ENCODE results near the gene KLRG1. TPM values are rescaled to one million over a fixed set of nuclear protein-coding genes. Genes with fewer than 3 reads are reported as not detected.

The KLRG1 gene
- total RNA-seq, 2 experiments from 2014 or later = 7.6 to 8.7 TPM

DNA sequence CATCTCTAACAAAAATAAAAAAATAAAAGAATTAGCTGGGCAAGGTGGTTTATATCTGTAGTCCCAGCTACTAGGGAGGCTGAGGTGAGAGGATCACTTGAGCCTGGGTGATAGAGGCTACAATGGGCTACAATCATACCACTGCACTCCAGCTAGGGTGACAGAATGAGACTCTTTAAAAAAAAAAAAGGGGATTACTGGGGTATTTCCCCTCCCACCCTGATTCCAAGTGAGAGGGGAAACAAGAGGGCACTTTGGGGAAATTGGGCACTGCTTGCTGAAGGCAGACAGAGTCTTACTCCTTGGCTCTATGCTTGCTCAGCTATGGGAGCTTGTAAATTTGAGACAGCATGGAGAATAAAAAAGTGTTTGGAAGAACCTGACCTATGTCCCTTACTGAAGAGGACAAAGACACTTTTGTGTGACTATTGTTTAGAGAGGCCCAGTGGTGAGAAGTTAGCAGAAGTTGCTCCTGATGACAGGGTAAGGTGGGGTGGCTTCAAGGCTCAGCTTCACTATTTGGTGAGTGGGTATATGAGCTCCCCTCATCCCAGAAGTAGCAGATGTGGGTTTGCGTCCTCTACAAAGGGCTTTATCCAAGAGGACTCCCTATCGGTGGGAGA lies 44.0 kb downstream of the KLRG1 start:
- POLR2A ChIA-PET = no interaction called here

DNA sequence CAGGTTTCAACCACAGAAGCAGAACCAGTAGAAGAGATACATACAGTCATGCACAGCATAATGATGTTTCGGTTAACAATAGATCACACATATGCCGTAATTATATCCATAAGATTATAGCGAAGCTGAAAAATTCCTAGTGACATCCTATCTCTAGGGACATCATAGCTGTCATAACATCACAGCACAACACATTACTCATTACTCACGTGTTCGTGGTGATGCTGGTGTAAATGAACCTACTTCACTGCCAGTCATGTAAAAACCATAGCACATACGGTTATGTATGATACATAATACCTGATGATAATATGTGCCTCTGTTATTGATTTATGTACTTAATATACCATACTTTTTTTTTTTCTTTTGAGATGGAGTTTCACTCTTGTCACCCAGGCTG lies 44.7 kb downstream of the KLRG1 start:
- POLR2A ChIA-PET = no interaction called here
- CTCF ChIA-PET = no interaction called here

More for the DNA sequence above, 44.0 kb downstream of the KLRG1 start:
- CTCF ChIA-PET = interaction anchor here (0.9 to 1.2 kb wide), 2 partner anchors 41 to 143 kb away, joined by 3 read pairs; no protein-coding TSS in a partner anchor

DNA sequence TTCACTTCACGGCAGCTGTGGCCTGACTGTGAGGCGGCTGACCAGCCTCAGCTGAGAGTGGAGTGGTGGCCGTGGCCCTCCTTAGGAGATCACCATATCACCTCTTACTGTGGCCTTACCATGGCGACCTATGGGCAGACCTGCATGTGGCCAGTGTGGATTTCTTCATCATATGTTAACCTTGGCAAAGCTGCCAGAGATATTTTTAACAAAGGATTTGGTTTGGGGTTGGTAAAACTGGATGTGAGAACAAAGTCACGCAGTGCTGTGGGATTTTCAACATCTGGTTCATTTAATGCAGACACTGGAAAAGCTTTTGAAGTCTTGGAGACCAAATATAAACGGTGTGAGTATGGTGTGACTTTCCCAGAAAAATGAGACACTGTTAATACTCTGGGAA lies 46.9 kb downstream of the KLRG1 start:
- POLR2A ChIA-PET = interaction anchor here (0.6 kb wide), 1 partner anchor 81 kb away, joined by 3 read pairs; no protein-coding TSS in a partner anchor
- CTCF ChIA-PET = interaction anchor here (1.1 to 4.0 kb wide), 3 partner anchors 26 to 379 kb away, joined by 3 to 45 read pairs (median 3); partner anchors contain the start of gene M6PR

DNA sequence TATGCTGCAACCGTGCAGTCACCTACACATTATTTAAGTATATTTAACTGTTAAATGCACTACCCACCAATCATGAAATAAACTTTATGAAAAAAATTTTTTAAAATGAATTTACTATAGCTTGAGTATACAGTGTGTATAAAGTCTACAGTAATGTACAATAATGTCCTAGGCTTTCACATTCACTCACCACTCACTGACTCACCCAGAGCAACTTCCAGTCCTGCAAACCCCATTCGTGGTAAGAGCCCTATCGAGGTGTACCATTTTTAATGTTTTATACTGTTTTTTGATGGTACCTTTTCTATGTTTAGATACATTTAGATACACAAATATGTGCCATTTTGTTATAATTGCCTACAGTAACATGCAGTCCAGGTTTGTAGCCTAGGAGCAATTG lies 48.1 kb downstream of the KLRG1 start:
- POLR2A ChIA-PET = interaction anchor here (0.8 kb wide), 1 partner anchor 41 kb away, joined by 4 read pairs; no protein-coding TSS in a partner anchor
- CTCF ChIA-PET = interaction anchor here (1.1 to 4.0 kb wide), 3 partner anchors 86 to 380 kb away, joined by 3 to 45 read pairs (median 9); partner anchors contain the start of gene M6PR

DNA sequence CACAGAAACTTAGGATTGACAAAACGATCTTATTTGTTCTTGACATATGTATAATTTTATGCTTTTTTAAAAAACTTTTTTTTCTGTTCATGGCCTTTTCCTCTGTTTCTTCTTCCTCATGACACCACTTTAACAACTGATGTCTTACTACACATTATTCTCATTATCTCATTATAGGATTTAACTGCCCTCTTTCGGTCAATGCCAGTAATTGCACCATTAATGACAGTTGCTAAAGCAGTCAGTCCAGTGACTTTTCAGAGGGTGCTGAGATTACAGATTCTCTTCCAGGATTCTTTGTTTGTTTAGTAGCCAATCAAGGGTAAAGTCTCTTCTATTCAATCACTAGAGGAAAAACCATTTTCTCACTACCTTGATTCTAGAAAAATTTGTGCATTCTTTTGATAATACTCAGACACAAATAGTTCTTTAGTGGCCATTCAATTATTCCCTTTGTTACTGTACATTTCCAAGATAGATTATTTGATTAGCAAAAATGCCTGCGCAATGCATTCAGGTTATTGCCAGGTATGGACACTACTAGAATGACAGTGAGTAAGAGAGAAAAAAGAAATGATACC lies 50.1 kb downstream of the KLRG1 start:
- POLR2A ChIA-PET = no interaction called here
- CTCF ChIA-PET = interaction anchor here (0.6 to 4.0 kb wide), 7 partner anchors 10 to 345 kb away, joined by 3 to 45 read pairs (median 4); partner anchors contain the start of gene M6PR

DNA sequence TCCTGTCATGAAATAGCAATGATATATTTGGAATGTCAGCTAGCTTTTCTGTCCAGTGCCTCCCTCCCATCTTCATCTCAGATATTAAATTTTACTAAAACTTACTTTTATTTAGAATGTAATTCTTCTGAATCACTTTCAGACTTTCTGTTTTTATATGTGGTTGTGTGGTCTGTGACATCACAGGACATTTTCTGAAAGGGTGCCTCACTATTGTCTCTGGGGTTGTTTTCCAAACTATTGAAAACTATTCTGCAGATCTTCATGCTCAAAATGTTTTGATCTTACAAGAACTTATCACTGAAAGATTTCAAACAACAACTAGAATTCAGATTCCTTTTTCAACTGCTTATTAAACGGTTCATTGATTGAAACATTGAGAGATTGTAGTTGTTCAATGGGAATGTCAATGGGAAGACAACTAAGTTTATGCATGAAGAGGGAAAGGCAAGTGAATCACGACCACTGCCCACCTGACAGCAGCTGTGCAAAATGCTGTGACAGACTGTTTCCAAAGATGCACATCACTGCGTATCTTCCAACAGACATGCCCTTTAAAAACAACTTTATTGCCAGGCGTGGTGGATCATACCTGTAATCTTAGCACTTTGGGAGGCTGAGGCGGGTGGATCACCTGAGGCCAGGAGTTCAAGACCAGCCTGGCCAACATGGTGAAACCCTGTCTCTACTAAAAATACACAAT lies 51.3 kb downstream of the KLRG1 start:
- ChIA-PET POLR2A (no interaction called here), CTCF (interaction anchor here (1.8 kb wide), 1 partner anchor 90 kb away, joined by 9 read pairs; the partner anchor contains the start of gene M6PR)

DNA sequence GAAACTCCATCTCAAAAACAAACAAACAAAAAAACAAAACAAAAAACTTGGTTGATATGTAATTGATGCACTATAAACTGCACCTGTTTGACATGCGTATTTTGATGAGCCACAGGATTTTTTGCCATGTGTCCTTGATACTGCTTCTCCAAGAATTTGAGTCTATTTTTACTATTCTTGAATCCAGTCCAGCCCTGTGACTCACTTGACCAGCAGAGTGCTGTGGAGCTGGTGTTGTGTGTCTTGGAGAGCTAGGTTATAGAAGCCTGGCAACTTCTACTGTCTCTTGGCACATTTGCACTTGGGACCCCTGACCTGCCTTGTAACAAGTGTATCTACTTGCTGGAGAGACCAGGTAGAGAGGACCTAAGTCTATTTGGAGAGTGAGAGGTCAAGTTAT lies 52.0 kb downstream of the KLRG1 start:
- ChIA-PET CTCF (interaction anchor here (0.5 to 1.8 kb wide), 2 partner anchors 91 to 409 kb away, joined by 3 to 9 read pairs; partner anchors contain the start of gene M6PR), POLR2A (no interaction called here)

DNA sequence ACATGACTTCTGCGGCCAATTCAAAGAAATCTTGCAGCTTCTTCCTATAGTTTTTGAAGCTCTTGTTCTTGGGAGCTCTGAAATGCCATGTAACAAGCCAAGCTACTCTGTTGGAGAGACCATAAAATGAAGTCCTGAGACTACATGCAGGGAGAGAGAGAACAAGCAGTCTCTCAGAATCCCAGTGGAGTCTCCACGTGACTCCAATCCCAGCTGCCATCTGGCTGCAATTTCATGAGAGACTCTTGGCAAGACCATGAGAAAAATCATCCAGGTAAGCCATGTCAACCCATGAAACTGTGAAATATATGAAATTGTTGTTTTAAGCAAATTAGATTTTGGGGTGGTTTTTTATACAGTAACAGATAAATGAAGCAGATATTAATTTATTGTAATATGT lies 54.4 kb downstream of the KLRG1 start:
- POLR2A ChIA-PET = no interaction called here

DNA sequence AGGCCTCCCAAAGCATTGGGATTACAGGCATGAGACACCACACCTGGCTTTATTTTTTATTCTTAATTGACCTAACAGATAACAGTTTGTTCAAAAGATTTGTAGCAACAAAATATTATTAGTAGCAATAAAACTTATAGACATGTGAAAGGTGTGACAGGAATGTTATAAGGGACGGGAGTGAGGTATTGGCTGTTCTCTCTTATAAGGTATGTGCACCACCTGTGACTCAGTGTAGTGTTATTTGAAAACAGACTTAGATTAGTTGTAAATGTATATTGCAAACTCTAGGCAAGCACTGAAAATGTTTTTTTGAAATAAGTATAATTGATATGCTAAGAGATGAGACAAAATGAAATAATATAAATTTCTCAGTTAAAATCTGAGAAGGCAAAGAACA lies 57.8 kb downstream of the KLRG1 start:
- ChIA-PET POLR2A (no interaction called here), CTCF (interaction anchor here (1.4 kb wide), 1 partner anchor 503 kb away, joined by 3 read pairs; no protein-coding TSS in a partner anchor)

More for the DNA sequence above, 54.4 kb downstream of the KLRG1 start:
- CTCF ChIA-PET = interaction anchor here (0.8 kb wide), 1 partner anchor 94 kb away, joined by 3 read pairs; the partner anchor contains the start of gene M6PR

DNA sequence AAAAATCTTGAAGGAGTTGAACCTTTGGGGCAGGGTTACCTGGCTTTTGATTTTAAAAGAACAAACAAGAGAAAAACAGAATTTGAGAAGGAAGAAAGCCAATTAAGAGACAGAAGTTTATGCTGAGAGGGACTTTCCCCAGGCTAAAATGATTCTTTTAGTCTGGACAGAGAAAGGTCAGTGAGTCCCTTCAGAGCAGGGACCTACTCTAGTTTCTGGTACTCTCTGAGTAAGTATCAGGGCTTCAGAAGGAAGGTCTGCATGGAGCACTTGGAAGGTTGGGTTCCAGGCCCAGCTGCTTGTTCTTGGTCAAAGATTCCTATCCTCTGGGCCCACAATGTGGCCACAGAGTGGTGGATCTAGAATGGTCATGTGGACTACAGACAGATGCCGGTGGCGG lies 59.6 kb downstream of the KLRG1 start:
- POLR2A ChIA-PET = interaction anchor here (1.0 kb wide), 1 partner anchor 100 kb away, joined by 4 read pairs; the partner anchor contains the start of gene M6PR
- CTCF ChIA-PET = interaction anchor here (0.5 to 3.6 kb wide), 11 partner anchors 10 to 368 kb away, joined by 3 to 23 read pairs (median 4); partner anchors contain the start of gene M6PR

DNA sequence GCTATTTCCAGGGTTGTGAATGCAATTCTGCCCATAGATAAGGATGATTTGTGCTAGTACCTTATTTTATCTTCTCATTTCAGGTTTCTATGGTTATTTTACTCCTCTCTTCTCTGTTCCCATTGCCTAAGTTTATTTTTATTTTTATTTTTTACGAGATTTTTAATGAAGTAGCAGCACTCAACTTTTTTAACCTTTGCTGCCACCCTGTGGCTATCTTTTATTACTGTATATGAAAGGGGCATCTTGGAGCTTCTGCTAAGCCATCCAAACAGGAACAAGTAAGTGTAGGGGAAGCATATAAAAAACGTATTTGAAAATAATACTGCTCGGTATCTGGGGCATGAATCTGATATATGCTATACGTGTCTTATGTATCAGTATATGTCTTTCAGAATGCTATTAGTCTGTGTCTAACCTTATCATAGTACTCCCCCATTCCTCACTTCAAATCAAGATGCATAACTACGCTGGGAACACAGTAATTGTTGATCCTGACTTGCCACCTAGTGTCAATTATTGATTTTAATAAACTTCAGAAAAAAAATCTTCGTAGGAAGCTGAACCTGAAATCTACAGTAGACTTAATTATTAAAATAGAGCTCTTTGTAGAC lies 60.3 kb downstream of the KLRG1 start:
- POLR2A ChIA-PET = interaction anchor here (0.5 to 1.0 kb wide), 3 partner anchors 101 to 1302 kb away, joined by 3 to 4 read pairs (median 4); partner anchors contain the start of gene M6PR
- CTCF ChIA-PET = interaction anchor here (0.5 to 3.6 kb wide), 15 partner anchors 11 to 394 kb away, joined by 3 to 23 read pairs (median 4); partner anchors contain the start of gene M6PR

DNA sequence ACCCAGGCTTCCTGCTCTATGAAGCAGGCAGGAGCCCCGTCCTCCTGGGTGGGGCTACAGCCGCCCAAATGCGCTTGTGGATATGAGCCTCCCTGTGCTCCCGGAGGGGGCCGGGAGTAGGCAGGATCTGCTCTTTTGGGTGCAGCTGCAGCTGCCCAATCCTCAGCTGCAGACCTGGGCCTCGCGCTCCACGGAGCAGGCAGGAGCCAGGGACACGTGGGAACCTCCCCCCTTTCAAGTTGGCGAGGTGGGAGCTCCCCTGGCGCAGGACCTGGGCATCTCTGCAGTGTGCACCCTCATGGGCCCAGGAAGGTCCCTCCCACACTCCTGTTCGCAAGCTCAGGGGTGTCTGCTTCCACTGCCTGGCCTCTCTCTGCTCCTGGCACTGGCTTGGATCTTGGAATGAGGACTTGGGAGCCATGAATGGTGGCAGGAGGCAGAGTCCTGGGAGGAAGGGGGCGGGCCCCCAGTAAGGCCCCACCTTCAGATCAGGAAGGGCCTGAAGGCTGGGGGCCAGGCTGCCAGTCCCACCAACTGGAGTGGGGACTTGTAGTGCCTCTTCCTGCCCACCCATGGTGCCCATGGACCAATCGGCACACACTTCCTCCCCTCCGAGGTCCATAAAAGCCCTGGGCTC lies 61.3 kb downstream of the KLRG1 start:
- ChIA-PET POLR2A (no interaction called here), CTCF (interaction anchor here (1.0 to 3.6 kb wide), 8 partner anchors 10 to 369 kb away, joined by 3 to 23 read pairs (median 5); partner anchors contain the start of gene M6PR)

DNA sequence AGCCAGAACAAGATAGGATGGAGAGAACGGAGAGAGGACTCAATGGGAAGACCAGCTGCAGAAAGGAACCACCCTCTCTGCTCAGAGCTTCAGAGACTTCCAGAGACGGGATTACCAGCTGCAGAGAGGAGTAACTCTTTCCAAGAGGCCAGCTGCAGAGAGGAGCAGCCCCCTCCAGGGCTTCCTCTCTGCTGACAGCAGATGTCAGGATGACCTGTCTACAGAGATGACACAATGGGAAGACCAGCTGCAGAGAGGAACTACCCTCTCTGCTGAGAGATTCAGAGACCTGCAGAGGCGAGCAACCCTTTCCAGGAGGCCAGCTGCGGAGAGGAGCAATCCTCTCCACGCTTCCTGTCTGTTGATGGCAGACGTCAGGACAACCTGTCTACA lies 61.8 kb downstream of the KLRG1 start:
- CTCF ChIA-PET = no interaction called here
- POLR2A ChIA-PET = no interaction called here

DNA sequence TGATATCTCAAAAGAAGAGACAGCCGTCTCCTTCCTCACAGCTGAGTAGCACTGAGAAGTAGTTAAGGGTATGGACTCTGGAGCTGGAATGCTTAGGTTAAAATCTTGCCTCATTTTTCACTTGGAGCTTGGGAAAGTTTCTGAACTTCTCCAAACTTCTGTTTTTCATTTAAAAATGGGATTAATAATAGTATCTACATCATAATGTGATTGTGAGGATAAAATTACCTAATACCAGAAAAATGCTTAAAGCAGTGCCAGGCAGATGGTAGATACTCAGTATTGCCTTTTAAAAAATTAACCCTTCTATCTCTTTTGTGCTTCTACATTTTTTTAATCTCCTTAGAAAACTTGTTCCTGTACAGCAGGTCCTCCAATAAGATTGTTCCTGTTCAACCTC lies 63.3 kb downstream of the KLRG1 start:
- POLR2A ChIA-PET = no interaction called here
- CTCF ChIA-PET = no interaction called here

Other genes with a start within 250 kb of the KLRG1 start
- not detected for gene A2ML1, start 166.9 kb upstream of the KLRG1 start, total RNA-seq
- gene PHC1, start 75.0 kb upstream of the KLRG1 start, total RNA-seq = 10 to 100 TPM; 14.6 to 17.7 TPM
- gene M6PR, start 39.9 kb upstream of the KLRG1 start, total RNA-seq = 100 to 1,000 TPM; 229 to 238 TPM
- not detected for gene A2M, start 126.4 kb downstream of the KLRG1 start, total RNA-seq
- gene PZP, start 218.8 kb downstream of the KLRG1 start, total RNA-seq = not detected

Data from activated CD8-positive, alpha-beta memory T cell treated with anti-CD3 and anti-CD28 coated beads for 36 hours (primary cell).